SK-N-MC (cell line): ENCODE measurements around the gene SNX9.

Source experiments
- EZH2 ChIP-seq: fragments of 200-600 bp; sonication (generic); IDR thresholded peaks from one replicate; pipeline ENCODE4 v1.6.1; 2017; ENCODE audit warnings: antibody characterized with exemption
- FOXP2 ChIP-seq: optimal IDR thresholded peaks from 2 replicates; pipeline ENCODE3; 2011; ENCODE audit warnings: mild to moderate bottlenecking, moderate library complexity; ENCODE audit not compliant: insufficient read depth; ENCODE audit errors: extremely low read length, control extremely low read depth
- POLR2AphosphoS5 ChIP-seq: IDR thresholded peaks from 2 replicates; pipeline ENCODE4 v1.6.1; 2012; ENCODE audit warnings: mild to moderate bottlenecking, low read depth, low read length, borderline replicate concordance

- TF ChIP-seq POLR2AphosphoS5 (no peak), EZH2 (no peak), FOXP2 (no peak)
These were observed 16.2 kb upstream of the SNX9 start for GRCh38 chr6:157806856-157807215.
